Fibroblast of lung (primary cell): ENCODE results near the gene HDAC4. TPM values are rescaled to one million over a fixed set of nuclear protein-coding genes. Genes with fewer than 3 reads are reported as not detected.

Experiments
- DNase-seq, 2 donors: peaks; one replicate each; pipeline versions ENCODE4 v3.0.0 to v3.0.0-alpha.2; 2010; ENCODE audit warnings: low read depth in 2 of 2
- H2AFZ ChIP-seq: 2 replicates; pipeline ENCODE4 v1.5.1; 2012; ENCODE audit warnings: low read length, control low read depth, inconsistent platforms
- H3K27ac ChIP-seq: 2 replicates; pipeline ENCODE4 v1.5.1; 2011; ENCODE audit warnings: low read length, control low read depth; ENCODE audit not compliant: insufficient read depth
- H3K27me3 ChIP-seq: 2 replicates; pipeline ENCODE4 v1.5.1; 2011; ENCODE audit warnings: mild to moderate bottlenecking, low read length; ENCODE audit not compliant: control insufficient read depth, insufficient read depth
- H3K36me3 ChIP-seq: 2 replicates; pipeline ENCODE4 v1.5.1; 2011; ENCODE audit warnings: low read length; ENCODE audit not compliant: control insufficient read depth, insufficient read depth
- H3K4me1 ChIP-seq: 2 replicates; pipeline ENCODE4 v1.5.1; 2011; ENCODE audit warnings: low read length; ENCODE audit not compliant: control insufficient read depth, insufficient read depth; ENCODE audit errors: extremely low read depth
- H3K4me2 ChIP-seq: 2 replicates; pipeline ENCODE4 v1.5.1; 2011; ENCODE audit warnings: low read length, control low read depth; ENCODE audit not compliant: insufficient read depth; ENCODE audit errors: extremely low read depth
- H3K4me3 ChIP-seq, 4 experiments: fragments of 200-600 bp in 1 of 4; sonication (generic) in 1 of 4; replicated peaks in 1 of 4; 2 replicates each; pipeline ENCODE4 v1.5.1; 2011 to 2016; ENCODE audit warnings: low read length in 4 of 4, low read depth in 3 of 4, mild to moderate bottlenecking in 3 of 4, control low read depth in 2 of 4, inconsistent platforms in 1 of 4, mixed read lengths in 1 of 4; ENCODE audit not compliant: insufficient read depth in 1 of 4; ENCODE audit errors: control extremely low read depth in 1 of 4
- H3K79me2 ChIP-seq: 2 replicates; pipeline ENCODE4 v1.5.1; 2012; ENCODE audit warnings: mild to moderate bottlenecking, low read length, inconsistent platforms; ENCODE audit not compliant: control insufficient read depth, insufficient read depth
- H3K9ac ChIP-seq: 2 replicates; pipeline ENCODE4 v1.5.1; 2011; ENCODE audit warnings: mild to moderate bottlenecking, low read length, control low read depth; ENCODE audit not compliant: insufficient read depth
- H3K9me3 ChIP-seq: 2 replicates; pipeline ENCODE4 v1.5.1; 2012; ENCODE audit warnings: low read depth, low read length; ENCODE audit not compliant: control insufficient read depth, insufficient read depth
- H4K20me1 ChIP-seq: 2 replicates; pipeline ENCODE4 v1.5.1; 2011; ENCODE audit warnings: low read length; ENCODE audit not compliant: control insufficient read depth, insufficient read depth; ENCODE audit errors: extremely low read depth
- CTCF ChIP-seq, 2 donors: IDR thresholded peaks in 1 of 2; conservative IDR thresholded peaks in 1 of 2; 1 replicate in 1 of 2; 2 replicates in 1 of 2; pipeline ENCODE4 v1.5.1; 2011 to 2012; ENCODE audit warnings: low read length in 2 of 2, control low read depth in 1 of 2, inconsistent platforms in 1 of 2, low read depth in 1 of 2, mild to moderate bottlenecking in 1 of 2
- EZH2 ChIP-seq: IDR thresholded peaks from 2 replicates; pipeline ENCODE4 v1.5.1; 2012; ENCODE audit warnings: low read length, control low read depth, mild to moderate bottlenecking; ENCODE audit errors: missing control alignments
- polyA plus RNA-seq, 2 donors: library from polyadenylated mRNA; depleted of rRNA in 1 of 2; stranded (reverse) in 1 of 2; unstranded in 1 of 2; fragments of >200 nt; gene quantifications; 2 replicates each; pipeline ENCODE4 v1.2.1, GENCODE V29; 2011 to 2012; ENCODE audit warnings: missing spikeins in 1 of 2
- total RNA-seq: library from RNA; depleted of rRNA; stranded (reverse); fragments of >200 nt; gene quantifications from 2 replicates; pipeline ENCODE4 v1.2.1, GENCODE V29; 2014

Gene HDAC4
- total and polyA plus RNA-seq, 2 donors (not counting 1 experiment from before 2014, with no cell fraction given): 7.4 to 19.8 TPM

- Histone ChIP-seq H3K27ac (no peak overlapping the region), H3K9ac (no peak overlapping the region), H3K9me3 (no peaks in the 10 kb centered on the region), H3K27me3 (no peaks in the 10 kb centered on the region), H3K36me3 (no peaks in the 10 kb centered on the region), H2AFZ (no peak overlapping the region), H3K4me3 (no peak overlapping the region), H3K79me2 (peaks cover 4% of the 10 kb centered on the region), H3K4me1 (peaks cover 6% of the 10 kb centered on the region), H3K4me2 (no peak overlapping the region), H4K20me1 (no peaks in the 10 kb centered on the region)
- no peak for DNase-seq
- TF ChIP-seq EZH2 (no peak), CTCF (conservative IDR thresholded peaks at IDR 0.05 in 1 of 2, IDR thresholded peaks at IDR 0.05 in 1 of 2; ENCODE audit: low read depth in 1 of 2, low read length in 2 of 2) (no peak)
Measured at GRCh38 chr2:239339726-239340601, 60.9 kb downstream of the HDAC4 start.

GRCh38 chr2:239339241-239339640 is 61.6 kb downstream of the HDAC4 start:
- Histone ChIP-seq H3K79me2 (peaks cover 4% of the 10 kb centered on the region), H2AFZ (no peak overlapping the region), H3K27me3 (no peaks in the 10 kb centered on the region), H3K36me3 (no peaks in the 10 kb centered on the region), H3K4me2 (no peak overlapping the region), H3K9me3 (no peaks in the 10 kb centered on the region), H3K4me3 (no peak overlapping the region), H4K20me1 (no peaks in the 10 kb centered on the region), H3K9ac (no peak overlapping the region), H3K27ac (no peak overlapping the region), H3K4me1 (peaks cover 6% of the 10 kb centered on the region)
- TF ChIP-seq CTCF (conservative IDR thresholded peaks at IDR 0.05 in 1 of 2, IDR thresholded peaks at IDR 0.05 in 1 of 2; ENCODE audit: low read depth in 1 of 2, low read length in 2 of 2): no peak
- TF ChIP-seq EZH2: no peak
- DNase-seq: no peak

- H3K27me3 ChIP-seq: no peaks in the 10 kb centered on the region
- H3K27ac ChIP-seq: peak overlapping the region; percentile 46
- H3K36me3 ChIP-seq: no peaks in the 10 kb centered on the region
- peaks cover 6% of the 10 kb centered on the region for H3K4me1 ChIP-seq
- peak overlapping the region; percentile 29 for H3K4me2 ChIP-seq
- peak overlapping the region; percentile 27 for H2AFZ ChIP-seq
- H4K20me1 ChIP-seq: no peaks in the 10 kb centered on the region
- H3K79me2 ChIP-seq: peaks cover 4% of the 10 kb centered on the region
- H3K9ac ChIP-seq: peak overlapping the region; percentile 26
- H3K9me3 ChIP-seq: no peaks in the 10 kb centered on the region
- no peak overlapping the region for H3K4me3 ChIP-seq
- DNase-seq: no peak
- TF ChIP-seq EZH2 (no peak), CTCF (conservative IDR thresholded peaks at IDR 0.05 in 1 of 2, IDR thresholded peaks at IDR 0.05 in 1 of 2; ENCODE audit: low read depth in 1 of 2, low read length in 2 of 2) (no peak)
Measured at GRCh38 chr2:239337877-239338484, 62.8 kb downstream of the HDAC4 start.
